ENCODE results near the gene RIT2.
"Not testable (repeated sequence)": the region's sequence is repeated elsewhere in the genome, so short reads cannot be mapped to it uniquely, and the experiment has no call there.

RIT2 gene

GRCh38 chr18:42798606-42799170, 316.8 kb downstream of the RIT2 start:
- H3K4me1 ChIP-seq (ENCODE audit: insufficient read depth, poor library complexity, severe bottlenecking), result no peaks in the 10 kb centered on the region

DNA sequence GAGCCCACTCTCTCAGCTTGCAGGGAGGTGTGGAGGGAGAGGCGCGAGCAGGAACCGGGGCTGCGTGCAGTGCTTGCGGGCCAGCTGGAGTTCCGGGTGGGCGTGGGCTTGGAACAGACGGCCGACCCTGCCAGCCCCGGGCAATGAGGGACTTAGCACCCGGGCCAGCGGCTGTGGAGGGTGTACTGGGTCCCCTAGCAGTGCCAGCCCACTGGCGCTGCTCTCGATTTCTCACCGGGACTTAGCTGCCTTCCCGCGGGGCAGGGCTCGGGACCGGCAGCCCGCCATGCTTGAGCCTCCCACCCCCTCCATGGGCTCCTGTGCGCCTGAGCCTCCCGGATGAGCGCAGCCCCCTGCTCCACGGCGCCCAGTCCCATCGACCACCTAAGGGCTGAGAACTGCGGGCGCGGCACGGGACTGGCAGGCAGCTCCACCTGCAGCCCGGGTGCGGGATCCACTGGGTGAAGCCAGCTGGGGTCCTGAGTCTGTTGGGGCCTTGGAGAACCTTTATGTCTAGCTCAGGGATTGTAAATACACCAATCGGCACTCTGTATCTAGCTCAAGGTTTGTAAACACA, 320.2 kb downstream of the RIT2 start:
- H3K27me3 ChIP-seq (ENCODE audit: insufficient read depth, poor library complexity, severe bottlenecking); H3K27ac ChIP-seq (ENCODE audit: poor library complexity, severe bottlenecking); H3K36me3 ChIP-seq (ENCODE audit: low read depth); DNase-seq (ENCODE audit: low spot score); H3K9me3 ChIP-seq (ENCODE audit: severe bottlenecking); ATAC-seq (ENCODE audit: low read depth); H3K4me3 ChIP-seq (ENCODE audit: severe bottlenecking); H3K4me1 ChIP-seq (ENCODE audit: insufficient read depth, poor library complexity, severe bottlenecking): not testable (repeated sequence)

More at GRCh38 chr18:42798606-42799170, 316.8 kb downstream of the RIT2 start:
- H3K27ac ChIP-seq (ENCODE audit: poor library complexity, severe bottlenecking), result no peak overlapping the region
- TF ChIP-seq, protein P1, sequence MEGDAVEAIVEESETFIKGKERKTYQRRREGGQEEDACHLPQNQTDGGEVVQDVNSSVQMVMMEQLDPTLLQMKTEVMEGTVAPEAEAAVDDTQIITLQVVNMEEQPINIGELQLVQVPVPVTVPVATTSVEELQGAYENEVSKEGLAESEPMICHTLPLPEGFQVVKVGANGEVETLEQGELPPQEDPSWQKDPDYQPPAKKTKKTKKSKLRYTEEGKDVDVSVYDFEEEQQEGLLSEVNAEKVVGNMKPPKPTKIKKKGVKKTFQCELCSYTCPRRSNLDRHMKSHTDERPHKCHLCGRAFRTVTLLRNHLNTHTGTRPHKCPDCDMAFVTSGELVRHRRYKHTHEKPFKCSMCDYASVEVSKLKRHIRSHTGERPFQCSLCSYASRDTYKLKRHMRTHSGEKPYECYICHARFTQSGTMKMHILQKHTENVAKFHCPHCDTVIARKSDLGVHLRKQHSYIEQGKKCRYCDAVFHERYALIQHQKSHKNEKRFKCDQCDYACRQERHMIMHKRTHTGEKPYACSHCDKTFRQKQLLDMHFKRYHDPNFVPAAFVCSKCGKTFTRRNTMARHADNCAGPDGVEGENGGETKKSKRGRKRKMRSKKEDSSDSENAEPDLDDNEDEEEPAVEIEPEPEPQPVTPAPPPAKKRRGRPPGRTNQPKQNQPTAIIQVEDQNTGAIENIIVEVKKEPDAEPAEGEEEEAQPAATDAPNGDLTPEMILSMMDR (IDR thresholded peaks at IDR 0.05; ENCODE audit: poor library complexity, severe bottlenecking), result no peak
- no peak for DNase-seq (ENCODE audit: low spot score)
- H3K36me3 ChIP-seq (ENCODE audit: low read depth), result no peaks in the 10 kb centered on the region
- H3K9me3 ChIP-seq (ENCODE audit: severe bottlenecking), result no peaks in the 10 kb centered on the region
- no peaks in the 10 kb centered on the region for H3K27me3 ChIP-seq (ENCODE audit: insufficient read depth, poor library complexity, severe bottlenecking)
- no peak overlapping the region for H3K4me3 ChIP-seq (ENCODE audit: severe bottlenecking)
- ATAC-seq (ENCODE audit: low read depth), result no peak

DNA sequence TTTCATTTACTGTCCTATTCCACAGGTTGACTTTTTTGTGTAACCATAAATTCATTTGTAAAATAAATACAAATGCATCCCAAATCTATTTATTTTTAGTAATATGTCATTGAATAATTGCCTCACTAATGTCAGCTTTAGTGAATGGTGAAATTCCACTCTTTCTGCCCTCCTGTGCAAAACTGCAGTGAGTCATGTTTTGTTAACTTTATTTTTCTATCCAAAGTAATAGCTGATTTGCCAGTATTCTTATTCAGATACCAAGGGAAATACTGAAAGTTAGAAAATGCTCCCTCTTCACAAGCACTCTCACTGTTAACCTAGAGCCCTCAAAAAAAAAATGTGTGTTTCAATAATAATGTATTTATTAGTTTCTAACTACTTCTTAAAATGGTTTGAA, 322.8 kb downstream of the RIT2 start:
- H3K4me1 ChIP-seq (ENCODE audit: insufficient read depth, poor library complexity, severe bottlenecking), result no peaks in the 10 kb centered on the region
- no peak overlapping the region for H3K27ac ChIP-seq (ENCODE audit: poor library complexity, severe bottlenecking)
- H3K4me3 ChIP-seq (ENCODE audit: severe bottlenecking), result no peak overlapping the region
- no peaks in the 10 kb centered on the region for H3K36me3 ChIP-seq (ENCODE audit: low read depth)
- no peaks in the 10 kb centered on the region for H3K9me3 ChIP-seq (ENCODE audit: severe bottlenecking)
- TF ChIP-seq, protein P1 (IDR thresholded peaks at IDR 0.05; ENCODE audit: poor library complexity, severe bottlenecking), result no peak
- ATAC-seq (ENCODE audit: low read depth), result no peak
- DNase-seq (ENCODE audit: low spot score), result no peak
- no peaks in the 10 kb centered on the region for H3K27me3 ChIP-seq (ENCODE audit: insufficient read depth, poor library complexity, severe bottlenecking)

DNA sequence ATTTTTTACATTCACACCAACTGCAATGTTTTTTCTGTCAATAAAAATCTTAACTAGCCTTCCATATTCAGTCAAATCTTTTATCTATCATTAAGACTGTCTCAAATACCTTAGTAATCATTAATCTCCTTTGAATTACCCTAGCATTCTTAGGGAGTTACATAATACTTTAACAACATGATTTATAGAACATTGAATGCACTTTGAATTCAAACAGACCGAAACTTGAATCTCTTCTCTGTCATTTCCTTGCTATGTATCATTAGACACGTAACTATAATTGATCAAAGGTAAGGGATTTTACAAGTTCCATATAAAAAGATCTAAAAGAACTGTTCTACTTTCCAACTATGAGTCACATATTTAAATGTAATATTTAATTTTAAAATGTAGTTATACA, 330.9 kb downstream of the RIT2 start:
- no peaks in the 10 kb centered on the region for H3K36me3 ChIP-seq (ENCODE audit: low read depth)
- peaks cover 3% of the 10 kb centered on the region for H3K27me3 ChIP-seq (ENCODE audit: insufficient read depth, poor library complexity, severe bottlenecking)
- TF ChIP-seq, protein P1 (IDR thresholded peaks at IDR 0.05; ENCODE audit: poor library complexity, severe bottlenecking), result no peak
- DNase-seq (ENCODE audit: low spot score) (no peak), ATAC-seq (ENCODE audit: low read depth) (no peak)
- no peak overlapping the region for H3K27ac ChIP-seq (ENCODE audit: poor library complexity, severe bottlenecking)
- no peaks in the 10 kb centered on the region for H3K9me3 ChIP-seq (ENCODE audit: severe bottlenecking)
- H3K4me1 ChIP-seq (ENCODE audit: insufficient read depth, poor library complexity, severe bottlenecking), result no peaks in the 10 kb centered on the region
- no peak overlapping the region for H3K4me3 ChIP-seq (ENCODE audit: severe bottlenecking)

DNA sequence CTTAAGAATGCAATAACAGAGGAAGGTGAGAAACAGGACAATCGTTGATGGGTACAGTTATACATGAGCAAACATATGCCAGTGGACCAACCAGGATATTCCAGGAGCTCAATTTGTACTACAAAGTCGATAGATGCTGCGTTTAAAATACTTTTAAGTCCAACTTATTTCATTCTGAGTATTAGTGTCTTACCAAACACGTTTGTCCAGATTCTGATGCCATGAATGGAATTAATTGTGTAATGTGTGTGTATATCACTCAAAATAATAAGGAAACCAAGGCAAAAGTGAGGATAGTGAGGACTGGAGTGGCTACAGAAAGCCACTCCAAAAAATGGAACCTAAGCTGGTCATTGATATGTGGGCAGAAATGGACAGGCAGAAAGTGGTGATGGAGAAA, 332.6 kb downstream of the RIT2 start:
- peaks cover 3% of the 10 kb centered on the region for H3K27me3 ChIP-seq (ENCODE audit: insufficient read depth, poor library complexity, severe bottlenecking)
- H3K27ac ChIP-seq (ENCODE audit: poor library complexity, severe bottlenecking), result no peak overlapping the region
- ATAC-seq (ENCODE audit: low read depth) (no peak), DNase-seq (ENCODE audit: low spot score) (no peak)
- TF ChIP-seq, protein P1 (IDR thresholded peaks at IDR 0.05; ENCODE audit: poor library complexity, severe bottlenecking), result no peak
- no peaks in the 10 kb centered on the region for H3K4me1 ChIP-seq (ENCODE audit: insufficient read depth, poor library complexity, severe bottlenecking)
- no peaks in the 10 kb centered on the region for H3K9me3 ChIP-seq (ENCODE audit: severe bottlenecking)
- H3K36me3 ChIP-seq (ENCODE audit: low read depth), result no peaks in the 10 kb centered on the region
- no peak overlapping the region for H3K4me3 ChIP-seq (ENCODE audit: severe bottlenecking)

Data from RWPE2 (cell line).